ENCODE data around the gene ATP6V1C2. TPM values are rescaled to one million over a fixed set of nuclear protein-coding genes. Genes with fewer than 3 reads are reported as not detected.

The ATP6V1C2 gene
- total RNA-seq, 2 experiments from 2014 or later, result not detected

DNA sequence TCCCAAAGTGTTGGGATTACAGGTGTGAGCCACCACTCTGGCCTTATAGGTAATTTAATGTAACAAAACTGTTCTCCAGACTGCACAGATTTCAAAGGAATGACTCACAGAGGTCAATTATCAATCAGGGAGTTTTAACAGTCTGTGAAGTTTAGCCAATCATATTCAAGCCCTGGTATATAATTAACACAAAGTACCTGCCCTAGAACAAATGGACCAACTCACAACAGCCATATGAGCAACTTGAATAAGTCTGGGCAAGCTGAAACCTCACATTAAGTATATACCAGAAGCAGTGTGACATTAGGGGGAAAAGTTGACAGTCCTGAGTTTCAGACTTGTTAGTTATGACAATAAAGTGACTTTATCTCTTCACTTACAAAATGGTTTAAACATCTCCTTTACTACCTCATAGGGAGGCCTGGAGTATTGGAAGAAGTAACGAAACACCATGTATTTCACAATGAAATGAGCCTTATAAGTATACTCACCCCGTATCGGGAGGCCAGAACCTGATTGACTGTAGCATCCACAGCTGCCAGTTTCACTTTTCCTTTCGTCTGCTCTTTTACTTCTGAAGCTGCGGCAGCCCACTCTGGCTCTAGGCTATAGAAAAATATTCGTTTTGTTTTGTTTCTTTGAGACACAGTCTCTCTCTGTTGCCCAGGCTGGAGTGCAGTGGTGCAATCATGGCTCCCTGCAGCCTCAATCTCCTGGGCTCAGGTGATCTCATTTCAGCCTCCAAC, 69.0 kb downstream of the ATP6V1C2 start:
- intact Hi-C loops (cut with DNase I, micrococcal nuclease), result loop anchor here in 1 of 2 experiments (1.0 kb wide), 1 partner anchor 19 kb away; no protein-coding TSS in a partner anchor
- no peaks in the 10 kb centered on the region for H3K27me3 Mint-ChIP-seq
- peak overlapping the region in 1 of 2 donors; percentile 45 for H3K27ac ChIP-seq (ENCODE audit: low read depth in 1 of 2, low read length in 2 of 2)
- ATAC-seq (ENCODE audit: poor library complexity) (peak; percentile 80), DNase-seq (peak in 3 of 14 experiments; percentile 48 to 74 (median 48))
- H3K27me3 ChIP-seq (ENCODE audit: control insufficient read depth in 1 of 2, insufficient read depth in 2 of 2, low read length in 2 of 2), result no peaks in the 10 kb centered on the region
- H3K27ac Mint-ChIP-seq, result peak overlapping the region; percentile 82
- H3K4me1 Mint-ChIP-seq (ENCODE audit: low read depth), result peaks cover 26% of the 10 kb centered on the region
- no peaks in the 10 kb centered on the region for H3K9me3 Mint-ChIP-seq
- H3K36me3 ChIP-seq (ENCODE audit: insufficient read depth, low read length), result peaks cover 86% of the 10 kb centered on the region
- ChIA-PET POLR2A (interaction anchor here (0.7 to 2.4 kb wide), 2 partner anchors 22 to 365 kb away, joined by 5 to 16 read pairs; partner anchors contain the start of gene PDIA6), CTCF (interaction anchor here (1.9 to 2.1 kb wide), 2 partner anchors 21 to 42 kb away, joined by 5 to 6 read pairs; no protein-coding TSS in a partner anchor)
- H3K4me1 ChIP-seq (ENCODE audit: insufficient read depth, low read length), result peaks cover 12% of the 10 kb centered on the region
- peak overlapping the region; percentile 80 for H3K4me3 Mint-ChIP-seq
- TF ChIP-seq, protein P1, sequence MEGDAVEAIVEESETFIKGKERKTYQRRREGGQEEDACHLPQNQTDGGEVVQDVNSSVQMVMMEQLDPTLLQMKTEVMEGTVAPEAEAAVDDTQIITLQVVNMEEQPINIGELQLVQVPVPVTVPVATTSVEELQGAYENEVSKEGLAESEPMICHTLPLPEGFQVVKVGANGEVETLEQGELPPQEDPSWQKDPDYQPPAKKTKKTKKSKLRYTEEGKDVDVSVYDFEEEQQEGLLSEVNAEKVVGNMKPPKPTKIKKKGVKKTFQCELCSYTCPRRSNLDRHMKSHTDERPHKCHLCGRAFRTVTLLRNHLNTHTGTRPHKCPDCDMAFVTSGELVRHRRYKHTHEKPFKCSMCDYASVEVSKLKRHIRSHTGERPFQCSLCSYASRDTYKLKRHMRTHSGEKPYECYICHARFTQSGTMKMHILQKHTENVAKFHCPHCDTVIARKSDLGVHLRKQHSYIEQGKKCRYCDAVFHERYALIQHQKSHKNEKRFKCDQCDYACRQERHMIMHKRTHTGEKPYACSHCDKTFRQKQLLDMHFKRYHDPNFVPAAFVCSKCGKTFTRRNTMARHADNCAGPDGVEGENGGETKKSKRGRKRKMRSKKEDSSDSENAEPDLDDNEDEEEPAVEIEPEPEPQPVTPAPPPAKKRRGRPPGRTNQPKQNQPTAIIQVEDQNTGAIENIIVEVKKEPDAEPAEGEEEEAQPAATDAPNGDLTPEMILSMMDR (IDR thresholded peaks at IDR 0.05), result no peak
- no peaks in the 10 kb centered on the region for H3K9me3 ChIP-seq (ENCODE audit: control insufficient read depth in 1 of 2, insufficient read depth in 1 of 2, low read length in 2 of 2)
- peaks cover 95% of the 10 kb centered on the region for H3K36me3 Mint-ChIP-seq (ENCODE audit: low read depth)
- H3K4me3 ChIP-seq (ENCODE audit: low read length), result peak overlapping the region; percentile 28

DNA sequence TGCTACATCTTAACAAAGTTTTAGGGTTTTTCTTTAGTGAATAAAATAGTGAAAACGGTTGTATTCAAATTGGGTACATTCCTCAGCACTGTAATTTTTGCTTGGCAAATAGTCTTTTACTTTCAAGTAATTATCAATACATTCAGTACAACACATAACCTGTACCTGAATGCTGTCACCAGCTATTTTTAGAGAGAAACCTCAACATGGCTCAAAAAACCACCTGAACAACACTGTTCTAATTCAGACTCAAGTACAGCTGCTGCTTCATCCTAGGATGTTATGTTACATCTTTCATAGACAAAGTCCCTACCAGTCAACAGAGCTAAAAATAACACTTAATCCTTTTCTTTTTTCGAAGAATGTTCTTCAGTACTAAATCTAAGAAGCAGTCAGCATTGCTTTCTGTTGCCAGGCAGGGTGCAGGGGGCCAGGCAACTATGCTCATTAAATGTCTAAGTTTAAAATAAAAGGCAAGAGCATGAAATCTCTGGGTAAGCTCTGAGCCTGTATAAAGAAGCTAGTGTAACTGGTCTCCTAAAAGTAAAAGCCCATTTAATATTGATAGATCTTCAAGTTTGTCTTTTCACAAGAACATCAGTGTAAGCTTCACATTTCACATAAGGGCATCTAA, 70.7 kb downstream of the ATP6V1C2 start:
- Histone ChIP-seq H3K4me1 (ENCODE audit: insufficient read depth, low read length) (peaks cover 12% of the 10 kb centered on the region), H3K4me3 (ENCODE audit: low read length) (no peak overlapping the region), H3K27ac (ENCODE audit: low read depth in 1 of 2, low read length in 2 of 2) (no peak overlapping the region), H3K9me3 (ENCODE audit: control insufficient read depth in 1 of 2, insufficient read depth in 1 of 2, low read length in 2 of 2) (no peaks in the 10 kb centered on the region), H3K27me3 (ENCODE audit: control insufficient read depth in 1 of 2, insufficient read depth in 2 of 2, low read length in 2 of 2) (no peaks in the 10 kb centered on the region), H3K36me3 (ENCODE audit: insufficient read depth, low read length) (peaks cover 84% of the 10 kb centered on the region)
- Mint-ChIP-seq H3K36me3 (ENCODE audit: low read depth) (peaks cover 95% of the 10 kb centered on the region), H3K27me3 (no peaks in the 10 kb centered on the region), H3K27ac (peak overlapping the region; percentile 82), H3K4me3 (peak overlapping the region; percentile 13), H3K4me1 (ENCODE audit: low read depth) (peaks cover 26% of the 10 kb centered on the region), H3K9me3 (no peaks in the 10 kb centered on the region)
- DNase-seq, result peak in 2 of 14 experiments; percentile 29 to 66
- POLR2A ChIA-PET, result interaction anchor here (2.4 kb wide), 1 partner anchor 20 kb away, joined by 16 read pairs; the partner anchor contains the start of gene PDIA6
- peak; percentile 35 for ATAC-seq (ENCODE audit: poor library complexity)
- TF ChIP-seq, protein P1 (IDR thresholded peaks at IDR 0.05), result no peak
- CTCF ChIA-PET, result interaction anchor here (2.0 kb wide), 1 partner anchor 40 kb away, joined by 6 read pairs; no protein-coding TSS in a partner anchor
- intact Hi-C loops (cut with DNase I, micrococcal nuclease), result no loop called here

DNA sequence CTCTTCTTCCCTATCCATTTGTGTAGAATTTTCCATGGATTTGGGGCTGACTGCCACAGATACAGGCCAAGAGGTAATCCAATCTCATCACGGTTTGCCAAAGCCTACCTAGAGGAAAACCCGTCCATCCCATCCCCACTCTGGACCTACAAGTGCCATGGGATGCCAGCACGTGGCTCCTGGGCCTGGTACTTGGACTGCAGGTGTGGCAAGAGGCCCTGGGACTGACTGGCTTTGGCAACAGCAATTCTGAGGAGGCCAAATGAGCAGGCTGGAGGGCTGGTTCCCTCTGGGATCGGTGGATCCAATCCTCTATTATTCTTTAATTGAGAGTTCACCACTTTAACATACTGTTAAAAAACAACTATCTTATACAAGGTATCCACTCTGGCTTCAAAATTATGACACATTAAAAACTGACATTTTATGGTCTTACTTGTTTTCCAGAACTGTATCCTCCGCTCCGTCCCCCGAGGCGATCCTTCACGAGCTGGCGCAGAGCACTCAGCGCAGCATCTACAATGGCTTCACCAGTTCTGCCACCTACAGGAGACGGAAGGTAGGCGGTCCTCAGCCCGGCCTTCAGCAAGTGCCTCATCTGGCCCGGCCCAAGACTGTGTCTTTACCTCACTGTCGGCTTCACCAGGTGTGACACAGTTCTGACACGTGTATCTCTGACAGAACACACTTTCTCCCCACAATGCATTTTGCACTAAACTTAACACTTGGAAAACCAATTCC, 71.4 kb downstream of the ATP6V1C2 start:
- ATAC-seq (ENCODE audit: poor library complexity) (no peak), DNase-seq (peak in 1 of 14 experiments; percentile 24)
- Histone ChIP-seq H3K27me3 (ENCODE audit: control insufficient read depth in 1 of 2, insufficient read depth in 2 of 2, low read length in 2 of 2) (no peaks in the 10 kb centered on the region), H3K36me3 (ENCODE audit: insufficient read depth, low read length) (peaks cover 85% of the 10 kb centered on the region), H3K4me1 (ENCODE audit: insufficient read depth, low read length) (peaks cover 12% of the 10 kb centered on the region), H3K9me3 (ENCODE audit: control insufficient read depth in 1 of 2, insufficient read depth in 1 of 2, low read length in 2 of 2) (no peaks in the 10 kb centered on the region), H3K27ac (ENCODE audit: low read depth in 1 of 2, low read length in 2 of 2) (no peak overlapping the region), H3K4me3 (ENCODE audit: low read length) (no peak overlapping the region)
- Mint-ChIP-seq H3K4me3 (peak overlapping the region; percentile 13), H3K27ac (peak overlapping the region; percentile 82), H3K27me3 (no peaks in the 10 kb centered on the region), H3K4me1 (ENCODE audit: low read depth) (peaks cover 26% of the 10 kb centered on the region), H3K36me3 (ENCODE audit: low read depth) (peaks cover 95% of the 10 kb centered on the region), H3K9me3 (no peaks in the 10 kb centered on the region)
- ChIA-PET POLR2A (interaction anchor here (2.4 kb wide), 1 partner anchor 19 kb away, joined by 16 read pairs; the partner anchor contains the start of gene PDIA6), CTCF (interaction anchor here (2.0 kb wide), 1 partner anchor 40 kb away, joined by 6 read pairs; no protein-coding TSS in a partner anchor)
- intact Hi-C loops (cut with DNase I, micrococcal nuclease), result no loop called here
- TF ChIP-seq, protein P1 (IDR thresholded peaks at IDR 0.05), result no peak
